ENCODE data around the gene TMEM156. TPM values are rescaled to one million over a fixed set of nuclear protein-coding genes. Genes with fewer than 3 reads are reported as not detected.

TMEM156 gene
- total RNA-seq, 3 donors from 2014 or later (not counting 1 experiment from before 2014, with no cell fraction given) = 13.8 to 22.3 (median 16.8) TPM

GRCh38 chr4:39030725-39031124 lies 1.5 kb downstream of the TMEM156 start:
- WGBS (ENCODE audit: insufficient coverage) = no CpG with 5 or more reads among the region's 3 CpGs
- no peak for DNase-seq
- peak in 1 of 3 donors; percentile 17 for ATAC-seq
- Mint-ChIP-seq H3K27ac (peak overlapping the region; percentile 87 to 90), H3K4me3 (peak overlapping the region; percentile 88), H3K9me3 (no peaks in the 10 kb centered on the region), H3K4me1 (peaks cover 26 to 35% of the 10 kb centered on the region in 2 donors), H3K27me3 (ENCODE audit: low read depth in 2 of 2) (no peaks in the 10 kb centered on the region), H3K36me3 (no peaks in the 10 kb centered on the region)
- no peaks in the 10 kb centered on the region for H3K36me3 ChIP-seq (ENCODE audit: control insufficient read depth, insufficient read depth, low read length)
- TF ChIP-seq CTCF (IDR thresholded peaks at IDR 0.05) = no peak
- H3K4me1 ChIP-seq (ENCODE audit: control insufficient read depth, insufficient read depth, low read length) = peaks cover 32% of the 10 kb centered on the region
- H3K27me3 ChIP-seq (ENCODE audit: control insufficient read depth, insufficient read depth, low read length) = no peaks in the 10 kb centered on the region
- H3K9me3 ChIP-seq (ENCODE audit: control insufficient read depth, insufficient read depth, low read length) = no peaks in the 10 kb centered on the region
- intact Hi-C loops (cut with micrococcal nuclease) = no loop called here
- peak overlapping the region; percentile 67 for H3K4me3 ChIP-seq (ENCODE audit: low read length)
- peak overlapping the region; percentile 67 for H3K27ac ChIP-seq (ENCODE audit: low read length)

- Mint-ChIP-seq H3K4me3 (peak overlapping the region; percentile 88), H3K27me3 (ENCODE audit: low read depth in 2 of 2) (no peaks in the 10 kb centered on the region), H3K9me3 (no peaks in the 10 kb centered on the region), H3K27ac (peak overlapping the region; percentile 87 to 90), H3K36me3 (no peaks in the 10 kb centered on the region), H3K4me1 (peaks cover 26 to 40% of the 10 kb centered on the region in 2 donors)
- Histone ChIP-seq H3K27me3 (ENCODE audit: control insufficient read depth, insufficient read depth, low read length) (no peaks in the 10 kb centered on the region), H3K9me3 (ENCODE audit: control insufficient read depth, insufficient read depth, low read length) (no peaks in the 10 kb centered on the region), H3K27ac (ENCODE audit: low read length) (peak overlapping the region; percentile 67), H3K4me1 (ENCODE audit: control insufficient read depth, insufficient read depth, low read length) (peaks cover 32% of the 10 kb centered on the region), H3K36me3 (ENCODE audit: control insufficient read depth, insufficient read depth, low read length) (no peaks in the 10 kb centered on the region), H3K4me3 (ENCODE audit: low read length) (peak overlapping the region; percentile 67)
- intact Hi-C loops (cut with micrococcal nuclease) = no loop called here
- DNase-seq (peak in 1 of 2 donors; percentile 60), ATAC-seq (peak; percentile 24 to 60 (median 47))
- TF ChIP-seq CTCF (IDR thresholded peaks at IDR 0.05) = no peak
These were observed 2.2 kb downstream of the TMEM156 start for GRCh38 chr4:39029752-39030694.

- intact Hi-C loops (cut with micrococcal nuclease) = no loop called here
- no peaks in the 10 kb centered on the region for H3K27me3 Mint-ChIP-seq (ENCODE audit: low read depth in 2 of 2)
- no peak overlapping the region for H3K4me3 Mint-ChIP-seq
- H3K9me3 Mint-ChIP-seq = peaks cover 0 to 2% of the 10 kb centered on the region in 2 donors
- Histone ChIP-seq H3K27ac (ENCODE audit: low read length) (no peak overlapping the region), H3K27me3 (ENCODE audit: control insufficient read depth, insufficient read depth, low read length) (no peaks in the 10 kb centered on the region), H3K4me3 (ENCODE audit: low read length) (no peak overlapping the region), H3K36me3 (ENCODE audit: control insufficient read depth, insufficient read depth, low read length) (peaks cover 2% of the 10 kb centered on the region), H3K9me3 (ENCODE audit: control insufficient read depth, insufficient read depth, low read length) (no peaks in the 10 kb centered on the region), H3K4me1 (ENCODE audit: control insufficient read depth, insufficient read depth, low read length) (peaks cover 17% of the 10 kb centered on the region)
- H3K27ac Mint-ChIP-seq = peak overlapping the region; percentile 65 to 67
- DNase-seq (no peak), ATAC-seq (no peak)
- peaks cover 29 to 49% of the 10 kb centered on the region in 2 donors for H3K4me1 Mint-ChIP-seq
- H3K36me3 Mint-ChIP-seq = no peaks in the 10 kb centered on the region
- TF ChIP-seq CTCF (IDR thresholded peaks at IDR 0.05) = no peak
These were observed 6.1 kb downstream of the TMEM156 start for GRCh38 chr4:39026096-39026495.

Data from natural killer cell (primary cell).